NCI-H1694 treated with DMSO at 0.1 percent for 48 hours (cell line): ENCODE results near the gene CAB39.
A peak's percentile ranks its signal among the peaks of the same experiment; 100 is the strongest.

Source experiments
- DNase-seq: peaks from one replicate; lab custom pipeline; 2025; lab: John Stamatoyannopoulos, UW

Gene CAB39

DNA sequence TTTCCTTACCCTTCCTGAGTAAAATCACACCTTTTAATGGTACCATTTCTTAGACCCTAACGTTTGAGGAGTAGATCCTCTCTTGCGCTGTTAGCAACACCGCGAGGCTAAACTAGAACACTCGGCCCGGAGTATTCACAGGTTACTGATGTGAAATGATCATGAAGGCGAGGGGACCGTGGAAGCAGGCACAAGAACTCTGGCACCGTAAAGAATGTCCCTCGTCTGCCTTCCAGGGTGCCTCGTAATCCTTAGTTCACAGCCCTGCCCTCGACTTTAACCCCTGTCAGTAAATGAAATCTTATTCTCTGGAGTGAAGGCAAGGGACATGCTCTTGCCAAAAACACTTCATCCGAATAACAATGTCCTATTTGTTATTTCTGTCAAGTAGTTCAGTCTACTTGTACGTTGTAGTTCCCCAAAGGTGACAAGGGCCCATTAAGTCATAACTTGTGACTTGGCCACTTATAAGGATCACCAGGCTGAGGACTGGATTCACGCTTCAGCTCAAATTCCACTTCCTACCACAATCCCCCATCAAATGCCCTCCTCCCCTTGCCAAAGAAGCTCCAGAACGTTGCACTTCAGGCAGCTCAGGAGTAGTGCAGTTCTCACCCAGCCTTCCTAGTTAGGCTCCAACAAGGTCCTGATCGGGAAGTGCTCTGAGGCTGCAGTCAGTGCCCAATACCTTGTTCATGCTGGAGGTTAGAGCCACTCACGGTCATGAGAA, 108.8 kb downstream of the CAB39 start:
- no peak for DNase-seq

DNA sequence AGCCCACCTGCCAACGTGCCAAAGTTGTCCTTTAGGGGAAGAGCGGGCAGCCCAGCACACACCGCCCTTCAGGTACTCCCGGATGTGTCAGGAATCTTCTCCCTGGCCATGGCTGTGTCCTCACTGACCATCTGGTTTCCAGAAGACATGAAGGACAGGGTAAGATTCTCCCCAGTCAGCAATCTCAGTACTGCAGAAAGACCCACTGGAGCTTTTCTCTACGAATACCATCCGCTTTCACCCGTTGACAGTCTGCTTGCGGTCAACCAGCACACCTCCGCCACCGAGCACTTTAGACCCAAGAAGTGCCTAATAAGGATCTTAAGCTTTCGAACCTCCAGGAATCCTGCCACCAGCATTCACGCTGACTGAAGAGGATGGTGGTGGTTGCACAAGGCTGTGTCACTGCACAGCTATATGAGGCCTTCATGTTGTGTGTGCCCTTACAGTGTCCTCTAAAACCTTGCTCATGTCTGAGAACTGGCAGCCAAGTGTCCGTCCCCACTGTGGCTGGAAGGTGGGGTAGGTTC, 109.4 kb downstream of the CAB39 start:
- DNase-seq = no peak

DNA sequence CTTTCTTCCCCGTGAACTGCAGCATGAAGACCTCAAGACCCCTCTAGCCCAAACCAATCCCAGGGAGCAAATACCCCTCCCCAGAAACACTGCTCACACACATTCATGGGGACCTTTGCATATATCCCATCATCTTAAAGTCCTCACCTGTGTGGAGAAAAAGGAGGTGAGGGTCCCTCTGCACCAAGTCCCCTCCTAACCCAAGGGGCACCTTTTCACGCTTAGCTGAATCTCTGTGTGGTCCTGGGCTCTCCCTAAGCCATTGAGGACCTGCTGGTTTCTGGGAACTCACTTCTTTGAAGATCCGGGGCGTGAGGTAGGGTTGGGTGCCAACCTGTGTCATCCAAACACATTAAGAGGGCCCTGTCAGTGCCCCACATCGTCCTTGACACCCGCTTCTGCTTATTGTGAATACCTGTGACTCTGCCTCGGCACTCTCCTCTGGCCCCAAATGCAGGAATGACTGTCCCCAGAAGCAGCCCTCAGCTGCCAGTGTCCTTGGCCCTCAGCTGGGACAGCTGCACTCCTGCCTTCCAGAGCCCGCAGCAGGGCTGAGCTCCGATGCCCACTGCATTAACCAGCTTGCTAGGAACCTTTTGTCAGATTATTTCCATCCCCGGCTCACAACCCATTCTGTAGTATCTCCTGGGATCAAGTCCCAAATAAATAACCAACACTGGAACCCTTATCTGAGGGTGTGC, 110.8 kb downstream of the CAB39 start:
- no peak for DNase-seq

DNA sequence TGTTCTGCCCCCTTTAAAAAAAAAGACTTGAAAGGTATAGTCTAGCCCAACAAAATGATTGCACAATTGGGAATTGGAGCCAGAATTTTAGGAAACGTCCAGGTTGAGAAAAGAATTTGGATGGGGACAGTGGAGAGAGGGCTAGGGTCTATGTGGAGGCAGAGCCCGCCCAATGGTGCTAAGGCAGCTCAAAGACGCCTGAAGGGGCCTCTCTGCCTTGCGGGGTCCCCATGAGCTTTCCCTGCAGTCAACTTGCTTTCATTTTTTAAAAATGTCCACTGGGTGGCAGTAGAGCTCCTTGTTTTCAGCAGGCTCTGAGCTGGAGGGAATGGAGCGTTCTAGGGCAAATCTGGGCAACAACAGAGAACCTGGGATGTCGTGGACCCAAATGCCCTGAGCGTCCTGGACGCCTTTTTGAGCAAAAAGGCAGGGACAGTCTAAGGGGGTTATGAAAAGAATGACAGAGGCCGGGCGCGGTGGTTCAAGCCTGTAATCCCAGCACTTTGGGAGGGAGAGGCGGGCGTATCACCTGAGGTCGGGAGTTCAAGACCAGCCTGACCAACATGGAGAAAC, 111.8 kb downstream of the CAB39 start:
- peak; percentile 88 for DNase-seq

DNA sequence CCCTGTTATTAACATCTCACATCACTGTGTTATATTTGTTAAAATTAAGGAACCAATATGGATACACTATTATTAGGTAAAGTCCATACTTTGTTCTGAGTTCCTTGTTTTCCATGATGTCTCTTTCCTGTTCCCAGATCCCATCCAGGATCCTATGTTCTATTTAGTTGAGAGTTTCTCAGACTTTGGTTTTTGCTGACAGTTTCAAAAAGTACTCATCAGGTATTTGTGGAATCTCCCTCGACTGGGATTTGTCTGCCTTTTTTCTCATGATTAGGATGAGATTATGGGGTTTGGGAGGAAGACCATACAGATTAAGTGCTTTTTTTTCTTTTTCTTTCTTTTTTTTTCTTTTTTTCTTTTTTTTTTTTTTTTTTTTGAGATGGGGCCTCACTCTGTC, 112.7 kb downstream of the CAB39 start:
- DNase-seq = no peak

DNA sequence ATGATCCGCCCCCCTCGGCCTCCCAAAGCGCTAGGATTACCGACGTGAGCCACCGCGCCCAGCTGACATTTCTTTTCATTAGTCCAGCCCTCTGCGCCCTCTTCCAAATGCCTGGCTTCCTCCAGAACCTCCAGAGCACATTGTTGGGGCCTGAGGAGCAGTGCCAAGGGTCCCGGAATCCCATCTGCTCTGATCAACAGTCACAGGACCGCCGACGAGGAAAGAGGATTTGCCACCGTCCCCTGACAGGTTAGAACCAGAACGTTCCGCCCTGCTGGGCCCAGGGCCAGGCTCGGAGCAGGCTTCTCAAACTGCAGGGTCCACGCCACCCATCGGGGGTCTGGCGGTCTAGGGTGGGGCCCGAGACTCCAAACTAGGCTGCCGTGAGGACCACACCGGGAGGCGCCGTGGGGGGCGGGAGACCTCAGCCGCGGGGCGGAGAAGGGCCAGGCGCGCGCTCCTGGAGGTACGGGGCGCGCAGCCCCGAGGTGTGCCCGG, 115.2 kb downstream of the CAB39 start:
- DNase-seq = no peak

DNA sequence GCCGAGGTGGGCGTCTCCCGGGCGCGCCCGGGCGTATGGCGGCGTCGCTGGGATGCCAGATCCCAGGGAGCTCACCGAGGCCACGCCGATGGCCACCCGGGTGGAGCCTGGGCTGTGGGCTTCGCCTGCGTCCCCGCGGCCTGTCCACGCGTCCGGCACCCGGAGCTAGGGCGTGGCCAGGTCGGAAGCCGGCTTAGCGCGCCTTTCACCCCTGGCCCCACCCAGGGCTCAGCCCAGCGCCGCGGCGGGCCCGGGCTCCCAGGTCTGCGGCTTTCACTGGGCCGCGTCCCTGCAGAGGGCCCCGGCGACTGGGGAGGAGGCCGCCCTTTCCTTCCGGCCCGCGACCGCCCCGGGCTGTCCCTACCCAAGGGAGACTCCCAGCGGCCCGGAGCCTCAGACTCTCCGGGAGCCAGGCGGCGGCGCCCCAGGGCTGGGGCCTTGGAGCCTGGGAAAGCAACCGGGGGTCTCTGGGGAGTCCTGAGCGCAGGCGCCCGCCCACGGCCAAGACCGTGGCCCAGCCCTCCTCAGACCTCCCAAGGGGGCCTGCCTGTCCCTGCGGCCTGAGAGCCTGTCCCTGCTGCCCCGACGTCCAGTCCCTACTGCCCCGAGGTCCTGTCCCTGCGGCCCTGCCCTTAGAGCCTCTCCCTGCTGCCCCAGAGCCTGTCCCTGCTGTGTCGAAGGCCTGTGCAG, 115.8 kb downstream of the CAB39 start:
- DNase-seq = no peak

DNA sequence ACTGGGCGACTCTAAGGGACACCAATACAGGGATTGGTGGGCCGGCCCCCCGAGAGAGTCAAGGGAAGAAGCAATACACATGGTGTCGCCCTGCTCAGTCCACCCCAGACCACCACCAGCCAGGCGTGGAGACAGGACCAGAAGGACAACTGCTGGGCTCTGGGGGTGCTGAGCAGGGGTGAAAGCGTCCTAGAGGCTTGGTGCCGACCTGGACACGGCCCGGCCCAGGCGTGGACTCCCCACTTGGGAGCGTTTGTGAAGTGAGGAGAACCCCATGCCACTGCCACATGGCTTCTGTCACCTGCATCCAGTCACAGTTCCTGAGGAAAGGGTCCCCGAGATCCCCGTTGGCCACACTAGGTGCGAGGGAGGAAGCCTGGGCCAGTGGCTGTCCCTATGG, 116.7 kb downstream of the CAB39 start:
- DNase-seq = no peak

DNA sequence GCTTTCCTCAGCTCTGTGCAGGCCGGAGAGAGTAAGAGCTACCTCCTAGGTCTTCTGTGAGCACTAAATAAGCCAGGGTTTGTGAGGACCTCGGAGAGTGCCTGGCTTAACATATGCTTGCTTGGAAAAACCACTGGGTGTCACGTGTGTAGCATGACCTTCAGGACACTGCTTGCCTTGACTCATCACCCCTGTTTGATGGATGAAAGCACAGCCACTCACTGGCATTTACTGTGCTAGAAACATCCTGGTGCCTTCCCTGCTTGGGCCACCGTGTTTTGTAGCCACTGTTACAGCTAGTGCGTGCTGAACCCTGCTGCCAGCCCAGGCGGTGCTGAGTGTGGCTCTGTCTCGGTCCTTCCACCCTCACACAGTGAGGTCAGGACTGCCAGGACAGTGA, 117.3 kb downstream of the CAB39 start:
- no peak for DNase-seq

DNA sequence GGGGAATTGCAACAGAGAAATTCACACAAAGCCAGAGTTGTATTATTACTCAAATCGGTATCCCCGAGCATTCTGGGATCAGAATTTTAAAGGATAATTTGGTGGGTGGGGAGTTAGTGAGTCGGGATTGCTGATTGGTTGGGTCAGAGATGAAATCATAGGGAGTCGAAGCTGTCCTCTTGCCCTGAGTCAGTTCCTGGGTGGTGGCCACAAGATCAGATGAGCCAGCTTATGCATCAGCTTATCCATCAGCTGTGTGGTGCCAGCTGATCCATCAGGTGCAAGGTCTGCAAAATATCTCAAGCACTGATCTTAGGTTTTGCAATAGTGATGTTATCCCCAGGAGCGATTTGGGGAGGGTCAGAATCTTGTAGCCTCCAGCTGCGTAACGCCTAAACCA, 117.8 kb downstream of the CAB39 start:
- DNase-seq = no peak

DNA sequence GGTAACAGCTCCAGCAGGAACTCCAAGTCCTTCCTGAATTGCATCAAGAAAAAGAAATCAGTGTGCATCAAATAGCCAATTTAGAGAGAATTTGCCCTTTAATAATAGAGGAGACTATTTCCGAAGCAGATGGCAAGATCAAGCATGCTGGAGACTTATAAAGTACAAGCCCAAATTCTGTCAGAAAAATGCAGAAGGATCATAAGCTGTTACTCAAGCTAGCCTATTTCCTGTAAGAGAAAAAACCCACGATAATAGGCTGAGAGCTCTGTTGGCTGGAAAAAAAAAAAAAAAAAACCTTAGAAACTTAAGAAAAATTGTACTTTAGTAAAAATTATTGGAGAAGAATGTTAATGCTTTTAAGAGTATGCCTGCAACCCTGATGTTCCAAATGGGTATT, 127.7 kb downstream of the CAB39 start:
- no peak for DNase-seq

DNA sequence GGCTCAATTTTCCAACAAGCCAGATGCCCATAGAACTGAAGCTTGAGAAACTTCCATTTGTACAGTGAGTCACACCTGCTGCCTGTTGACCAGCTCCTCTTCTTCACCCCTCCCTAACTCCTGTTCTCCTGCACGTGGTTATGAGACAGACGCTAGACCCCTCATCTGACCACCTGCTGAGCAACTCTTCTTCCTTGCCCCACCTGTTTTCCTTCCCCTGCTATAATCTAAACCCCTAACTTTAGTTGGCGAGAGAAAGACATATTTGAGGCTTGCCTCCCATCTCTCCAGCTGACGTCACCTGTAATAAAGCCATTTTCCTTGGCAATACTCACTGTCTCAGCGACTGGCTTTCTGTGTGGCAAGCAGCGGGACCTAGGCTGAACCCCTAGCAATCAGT, 129.8 kb downstream of the CAB39 start:
- no peak for DNase-seq

DNA sequence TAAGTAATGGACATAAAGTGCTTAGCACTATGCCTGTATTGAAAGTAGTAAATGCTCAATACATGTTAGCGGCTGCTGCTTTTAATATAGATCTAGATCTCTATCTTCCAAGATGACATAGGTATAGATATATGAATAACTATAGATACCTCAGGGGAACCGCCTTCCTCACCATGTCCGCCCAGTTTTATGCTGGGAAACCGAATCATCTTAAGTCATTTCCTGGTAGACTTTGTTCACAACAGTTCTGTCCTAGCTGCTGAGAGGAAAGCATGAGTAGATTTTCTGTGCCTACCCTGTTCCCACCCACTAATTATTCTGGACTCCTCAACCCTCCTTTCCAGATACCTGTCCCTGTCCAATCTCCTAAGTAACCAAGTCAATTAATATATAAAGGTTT, 130.5 kb downstream of the CAB39 start:
- no peak for DNase-seq

DNA sequence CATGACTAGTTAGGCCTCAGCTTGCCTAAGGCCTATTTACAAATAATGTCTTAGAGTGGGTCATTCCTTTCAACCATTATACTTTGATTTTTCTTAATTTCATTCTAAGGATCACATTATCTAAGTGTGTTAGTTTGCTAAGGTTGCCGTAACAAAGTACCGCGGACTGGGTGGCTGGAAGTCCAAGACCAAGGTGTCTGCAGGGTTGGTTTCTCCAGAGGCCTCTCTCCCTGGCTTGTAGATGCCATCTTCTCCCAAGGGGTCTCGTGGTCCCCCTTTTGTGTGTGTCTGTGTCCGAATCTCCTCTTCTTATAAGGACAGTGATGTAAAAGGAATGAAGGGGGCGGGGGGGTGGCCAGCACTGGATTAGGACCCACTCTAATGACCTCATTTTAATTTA, 133.7 kb downstream of the CAB39 start:
- no peak for DNase-seq

DNA sequence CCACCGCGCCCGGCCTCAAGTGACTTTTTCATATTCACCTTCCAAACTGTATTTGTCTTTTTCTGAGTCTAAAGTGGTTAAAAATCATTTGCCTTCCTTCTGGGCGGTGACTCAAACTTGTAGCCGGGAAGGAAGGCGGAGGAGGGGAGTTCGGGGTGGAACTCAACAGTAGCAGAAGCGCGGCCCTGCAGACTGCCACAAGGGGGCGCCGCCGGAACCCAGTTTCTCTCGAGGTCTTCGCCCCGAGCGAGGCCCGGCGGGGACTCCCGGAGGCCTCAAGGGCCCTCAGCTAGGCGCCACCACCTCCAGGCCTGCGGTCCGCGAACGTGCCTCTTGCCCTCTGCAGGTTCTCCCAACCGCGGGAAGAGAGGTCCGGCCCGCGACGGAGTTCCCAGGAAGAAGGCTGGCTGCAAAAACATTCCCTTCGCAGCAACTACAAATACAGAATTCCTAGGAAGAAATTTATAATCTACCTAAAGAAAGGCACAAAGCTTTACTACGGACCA, 135.3 kb downstream of the CAB39 start:
- peak; percentile 30 for DNase-seq

DNA sequence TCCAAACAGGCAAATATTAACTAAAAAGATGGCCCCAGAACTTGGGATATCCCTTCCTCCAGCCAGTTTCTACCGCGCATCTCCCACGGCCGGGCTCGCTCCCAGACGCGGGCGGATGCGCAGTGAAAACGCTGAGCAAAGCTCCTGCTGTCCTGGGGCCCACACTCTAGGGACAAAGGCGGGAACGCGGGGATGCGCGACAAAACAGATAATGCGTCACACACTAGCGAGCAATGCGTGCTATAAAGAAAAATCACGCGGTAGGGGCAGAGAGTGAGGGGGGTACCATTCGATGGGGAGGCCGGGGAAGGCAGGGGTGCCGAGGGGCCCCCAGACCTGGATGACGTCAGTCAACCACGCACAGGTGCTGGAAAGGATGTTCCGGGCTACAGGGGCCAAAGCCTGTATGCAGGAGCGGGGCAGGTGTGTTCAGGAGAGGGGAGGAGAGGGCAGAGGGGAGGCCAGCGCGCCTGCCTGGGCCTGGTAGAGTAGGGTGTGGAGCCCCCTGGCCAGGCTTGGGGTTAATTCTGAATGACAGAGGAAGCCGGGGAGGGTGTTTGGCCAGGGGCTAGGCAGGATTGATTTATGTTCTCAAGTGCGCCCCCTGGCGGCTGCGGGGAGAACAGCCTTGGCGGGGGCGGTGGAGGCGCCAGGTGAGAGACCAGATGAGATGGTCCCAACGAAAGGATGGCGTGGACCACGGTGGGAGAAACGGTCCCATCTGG, 137.2 kb downstream of the CAB39 start:
- no peak for DNase-seq

DNA sequence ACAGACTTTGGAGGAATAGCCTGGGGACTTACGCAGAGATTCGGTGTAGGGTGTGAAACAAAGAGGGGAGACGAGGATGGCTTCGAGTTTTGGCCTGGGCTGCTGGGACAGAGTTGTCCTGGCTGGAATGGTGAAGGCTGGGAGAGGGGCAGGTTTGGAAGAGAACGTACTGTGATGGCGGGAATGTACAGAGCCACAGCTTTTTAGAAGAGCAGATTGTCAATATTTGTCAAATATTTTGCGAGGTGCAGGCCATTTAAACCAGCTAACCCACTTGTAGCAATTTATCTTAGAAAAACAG, 137.7 kb downstream of the CAB39 start:
- no peak for DNase-seq

DNA sequence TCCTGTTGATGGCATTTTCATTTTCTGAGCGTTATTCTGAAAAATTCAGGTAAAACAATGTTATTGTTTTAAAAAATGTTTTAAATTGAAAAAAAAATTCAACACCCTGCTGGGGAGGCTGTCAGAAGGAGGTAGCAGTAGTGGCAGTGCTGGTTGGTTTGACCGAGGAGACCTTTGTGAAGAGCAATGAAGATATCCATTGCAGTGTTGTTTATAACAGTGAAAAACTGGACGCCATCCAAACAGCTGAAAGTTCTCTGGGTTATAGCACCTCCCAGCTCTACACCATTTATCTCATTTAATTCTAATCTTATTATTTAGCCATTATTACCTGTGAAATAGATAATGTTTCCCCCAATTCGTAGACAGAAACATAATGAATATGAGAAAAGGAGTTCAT, 139.5 kb downstream of the CAB39 start:
- no peak for DNase-seq

DNA sequence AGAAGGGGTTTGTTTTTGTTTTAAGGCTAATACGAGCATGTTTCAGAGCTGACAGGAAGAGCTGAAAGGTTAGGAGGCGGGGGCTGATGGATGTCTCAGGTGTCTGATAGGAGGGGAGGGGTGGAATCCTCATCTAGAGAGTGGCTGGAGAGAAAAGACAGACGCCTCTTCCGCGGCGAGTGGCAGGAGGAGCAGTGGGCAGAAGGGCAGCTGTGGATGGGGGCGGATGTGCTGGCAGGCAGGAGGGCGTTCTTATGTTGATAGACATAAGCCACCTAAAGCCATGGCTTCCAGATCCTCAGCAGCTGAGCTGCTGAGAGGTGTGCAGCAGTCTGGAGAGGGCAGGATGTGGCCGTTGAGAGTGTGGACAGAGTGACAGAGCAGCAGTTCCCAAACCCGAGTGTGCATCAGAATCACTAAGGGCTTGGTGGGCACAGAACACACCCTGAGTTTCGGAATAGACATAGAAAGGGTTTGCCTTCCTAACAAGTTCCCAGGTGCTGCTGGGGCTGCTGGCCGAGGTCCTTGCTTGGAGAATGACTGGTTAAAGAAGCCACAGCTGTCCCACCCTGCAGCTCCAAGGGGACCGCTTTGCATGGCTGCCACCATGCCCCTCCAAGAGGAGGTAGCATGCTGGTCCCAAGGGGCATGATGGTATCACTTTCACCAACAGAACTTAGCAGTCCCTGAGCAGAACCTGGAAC, 149.1 kb downstream of the CAB39 start:
- no peak for DNase-seq

DNA sequence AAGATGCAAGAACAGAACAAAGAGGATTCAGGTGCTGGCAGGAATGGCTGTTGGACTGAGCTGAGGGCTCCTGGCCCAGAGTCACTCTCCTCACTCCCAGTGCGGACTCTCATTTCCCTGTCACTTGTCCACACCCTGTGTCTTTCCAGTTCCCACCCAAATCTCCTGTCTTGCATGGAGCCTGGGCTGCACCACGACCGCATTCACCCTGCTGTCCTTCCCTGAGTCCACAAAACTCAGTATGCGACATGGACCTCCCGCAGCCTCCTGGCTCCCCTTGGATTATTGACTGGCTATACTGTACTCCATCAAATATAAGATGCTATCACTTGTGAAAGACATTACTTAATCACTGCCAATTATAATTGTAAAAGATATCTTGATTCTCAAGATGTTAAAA, 149.7 kb downstream of the CAB39 start:
- DNase-seq = no peak

DNA sequence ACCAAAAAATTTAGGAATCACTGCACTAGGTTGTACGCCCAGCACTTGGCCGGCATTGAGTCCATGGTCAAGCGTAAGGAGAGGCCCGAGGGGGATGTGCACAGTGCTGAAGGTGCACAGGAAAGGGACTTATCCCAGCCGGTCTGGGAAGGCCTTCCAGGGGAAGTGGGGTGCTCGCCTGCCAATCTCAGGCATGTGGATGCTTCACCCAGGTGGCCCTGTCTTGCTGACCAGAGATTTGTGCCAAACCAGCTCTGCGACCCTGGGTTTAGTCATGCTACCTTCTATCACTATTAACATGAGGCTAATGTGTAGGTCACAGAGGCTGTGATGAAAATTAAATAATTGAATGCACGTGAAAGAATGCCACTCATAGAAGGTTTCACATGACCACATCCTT, 150.4 kb downstream of the CAB39 start:
- DNase-seq = no peak
